Stimulated activated CD8-positive, alpha-beta memory T cell treated with anti-CD3 and anti-CD28 coated beads, Interleukin-15, amount 100 ng/mL, for 24 hours (primary cell): ENCODE data around the gene ACTN4.

Experiments
- DNase-seq: peaks from one replicate; pipeline ENCODE4 v3.0.0-alpha.2; 2020; ENCODE audit warnings: low read depth

The ACTN4 gene

DNA sequence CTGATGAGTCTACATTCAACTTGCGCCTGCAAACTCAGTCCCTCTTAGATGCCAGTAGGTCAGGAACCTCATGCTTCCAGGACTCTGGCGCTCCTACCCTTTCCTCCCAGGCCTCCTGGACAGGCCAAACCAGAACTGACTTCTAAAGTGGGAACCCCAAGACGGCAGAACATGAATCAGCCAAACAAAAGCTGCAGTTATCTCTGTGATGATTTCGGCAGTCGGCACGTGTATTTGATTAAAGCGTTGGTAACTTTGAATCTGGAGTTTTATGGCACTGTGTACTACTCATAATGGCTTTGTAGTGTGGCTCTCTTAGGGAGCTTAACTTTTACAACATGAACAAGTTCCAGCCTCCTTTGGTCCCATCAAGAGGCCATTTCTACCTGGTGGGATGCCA, 13.7 kb downstream of the ACTN4 start:
- no peak for DNase-seq

DNA sequence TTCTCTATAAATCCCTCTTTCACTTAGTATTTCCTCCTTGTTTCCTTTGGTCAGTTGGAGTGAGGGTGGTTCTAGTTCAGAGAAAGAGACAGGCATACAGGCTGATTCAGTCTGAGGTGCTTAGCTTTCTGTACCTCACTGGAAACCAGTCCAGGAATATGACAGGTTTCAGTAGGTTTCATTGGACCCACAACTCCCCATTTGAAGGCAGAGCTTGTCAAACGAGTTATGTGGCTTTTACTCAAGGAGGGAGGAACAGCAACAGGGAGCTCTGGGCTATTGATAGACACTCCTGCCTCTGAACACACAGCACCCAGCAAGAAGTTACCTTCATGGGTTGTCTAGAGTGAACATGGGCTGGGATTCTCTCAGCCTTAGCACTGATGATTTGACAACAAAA, 14.5 kb downstream of the ACTN4 start:
- DNase-seq: no peak

DNA sequence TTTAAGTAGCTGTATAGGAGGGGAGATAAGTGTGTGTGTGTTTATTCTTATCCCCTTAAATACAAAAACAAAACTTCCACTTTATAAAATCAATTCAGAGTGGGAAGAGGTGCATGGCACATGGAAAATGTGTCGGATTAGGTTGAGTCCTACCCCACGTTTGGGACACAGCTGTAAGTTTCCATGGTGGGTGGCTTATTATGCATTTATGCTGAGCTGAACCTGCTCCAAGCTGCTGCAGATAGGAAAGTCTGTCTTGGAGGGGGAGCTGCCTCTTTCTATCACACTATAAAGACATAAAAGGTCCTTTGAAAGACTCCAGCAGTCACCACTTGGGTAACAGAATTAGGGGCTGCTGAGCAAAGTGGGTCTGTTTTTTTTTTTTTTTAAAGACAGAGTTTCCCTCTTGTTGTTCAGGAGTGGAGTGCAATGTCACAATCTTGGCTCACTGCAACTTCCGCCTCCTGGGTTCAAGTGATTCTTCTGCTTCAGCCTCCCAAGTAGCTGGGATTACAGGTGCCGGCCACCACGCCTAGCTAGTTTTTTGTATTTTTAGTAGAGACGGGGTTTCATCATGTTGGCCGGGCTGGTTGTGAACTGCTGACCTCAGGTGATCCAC, 15.2 kb downstream of the ACTN4 start:
- DNase-seq: no peak

DNA sequence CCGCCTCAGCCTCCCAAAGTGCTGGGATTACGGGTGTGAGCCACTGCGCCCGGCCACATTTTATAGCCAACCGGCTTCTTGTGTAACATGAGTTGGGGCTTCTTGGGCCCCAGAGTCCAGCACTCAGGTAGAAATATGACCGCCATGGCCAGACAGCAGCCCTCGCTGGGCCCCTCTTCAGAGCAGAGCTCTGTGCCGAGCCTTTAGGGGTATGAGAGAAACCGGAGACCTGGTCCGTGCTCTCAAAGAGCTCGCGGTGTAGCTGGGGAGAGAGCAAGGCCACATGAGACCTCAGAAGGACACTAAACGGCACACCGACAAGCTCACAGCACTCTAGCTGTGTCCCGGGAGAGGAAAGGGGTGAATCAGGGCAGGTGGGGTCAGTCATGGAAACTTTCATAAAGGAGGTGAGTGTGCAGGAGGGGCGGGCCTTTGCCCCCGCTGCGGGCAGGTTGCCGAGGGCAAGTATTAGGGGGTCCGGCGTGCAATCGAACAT, 15.8 kb downstream of the ACTN4 start:
- DNase-seq: no peak

DNA sequence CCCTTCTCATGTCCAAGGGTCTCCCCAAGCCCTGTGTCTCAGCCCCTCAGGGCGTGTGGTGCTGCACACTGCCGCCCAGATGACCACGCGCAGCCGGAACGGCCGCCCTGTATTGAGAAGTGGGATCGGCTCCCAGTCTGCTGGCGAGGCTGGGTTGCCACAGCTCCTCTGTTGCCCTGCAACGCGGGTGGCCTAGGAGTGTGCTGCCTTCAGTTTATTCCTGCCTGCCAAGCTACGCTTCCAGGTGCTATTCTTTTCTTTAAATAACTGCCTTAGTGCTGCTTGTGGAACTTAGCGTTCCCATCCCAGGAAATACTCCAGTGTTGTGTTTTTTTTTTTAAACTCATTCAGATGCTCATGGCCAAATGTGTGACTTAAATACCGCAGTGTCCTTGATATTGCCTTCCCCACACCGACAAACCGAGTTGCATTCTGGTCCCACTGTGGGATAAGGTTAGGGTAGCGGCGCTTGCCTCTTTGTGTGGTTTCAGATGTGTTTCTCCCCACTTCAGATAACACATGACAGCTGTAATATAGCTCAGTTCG, 16.6 kb downstream of the ACTN4 start:
- no peak for DNase-seq

DNA sequence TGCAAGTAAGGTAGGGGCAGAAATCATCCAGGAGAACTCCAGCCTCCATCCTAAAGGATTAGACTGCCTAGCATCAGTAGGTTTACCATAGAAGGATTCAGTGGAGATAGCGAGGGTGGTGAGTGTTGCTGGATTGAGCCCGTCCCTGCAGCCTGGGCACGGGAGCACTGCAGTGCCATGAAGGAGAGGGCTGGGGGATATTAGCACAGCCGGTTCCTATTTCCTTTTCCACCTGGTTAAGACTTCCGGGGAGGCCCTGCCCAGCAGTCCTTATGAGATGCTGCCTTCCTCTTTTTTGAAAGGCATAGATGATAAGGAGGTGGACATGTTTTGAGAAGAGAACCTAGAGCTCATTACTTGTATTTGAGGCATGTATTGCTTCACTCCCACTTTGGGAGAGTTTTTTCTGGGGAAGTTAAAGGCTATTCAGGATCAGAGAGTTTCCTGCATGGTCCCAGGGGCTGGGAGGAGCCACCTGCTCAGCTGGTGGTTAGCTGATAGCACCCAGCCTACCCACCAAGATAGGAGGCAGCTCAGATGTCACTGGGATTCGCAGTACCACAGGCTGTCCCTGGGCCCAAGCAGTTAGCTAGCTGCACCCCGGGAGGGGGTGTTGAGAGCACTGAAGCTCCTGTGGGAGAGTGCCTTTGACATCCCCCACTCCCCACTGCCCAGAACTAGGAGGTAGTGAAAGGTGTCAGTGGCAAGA, 17.2 kb downstream of the ACTN4 start:
- no peak for DNase-seq

DNA sequence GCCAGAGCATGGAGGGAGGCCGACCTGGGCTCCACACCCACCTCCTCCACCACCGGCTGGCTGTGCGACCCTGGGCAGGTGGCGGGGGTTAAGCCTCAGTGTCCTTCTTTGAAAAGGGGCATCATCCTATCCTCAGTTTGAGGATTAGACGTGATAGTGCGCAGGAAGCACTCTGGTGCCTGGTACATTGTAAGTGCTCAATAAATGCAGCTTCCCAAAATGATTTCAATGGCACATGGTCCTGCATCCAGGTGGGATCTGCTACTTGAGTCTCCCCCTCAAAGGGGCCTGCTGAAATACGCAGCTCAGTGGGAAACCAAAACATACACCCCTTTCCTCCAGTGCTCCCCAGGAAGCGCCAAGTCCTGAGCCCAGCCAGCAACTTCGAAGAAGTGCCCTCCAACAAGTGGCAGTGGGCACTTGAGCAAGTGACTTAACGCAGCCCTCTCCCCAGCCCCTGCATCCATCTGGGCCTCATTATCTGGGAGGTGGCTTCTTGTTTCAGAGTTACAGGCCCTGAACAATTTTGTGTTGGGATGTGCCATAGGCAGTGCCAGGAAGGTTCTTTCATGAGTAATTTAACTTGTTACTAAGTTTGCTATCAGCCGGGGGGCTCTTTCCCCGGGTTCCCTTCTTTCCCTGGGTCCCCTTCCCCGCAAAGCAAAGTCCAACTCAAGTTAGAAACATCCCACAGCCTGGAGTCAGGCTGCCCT, 17.9 kb downstream of the ACTN4 start:
- no peak for DNase-seq

DNA sequence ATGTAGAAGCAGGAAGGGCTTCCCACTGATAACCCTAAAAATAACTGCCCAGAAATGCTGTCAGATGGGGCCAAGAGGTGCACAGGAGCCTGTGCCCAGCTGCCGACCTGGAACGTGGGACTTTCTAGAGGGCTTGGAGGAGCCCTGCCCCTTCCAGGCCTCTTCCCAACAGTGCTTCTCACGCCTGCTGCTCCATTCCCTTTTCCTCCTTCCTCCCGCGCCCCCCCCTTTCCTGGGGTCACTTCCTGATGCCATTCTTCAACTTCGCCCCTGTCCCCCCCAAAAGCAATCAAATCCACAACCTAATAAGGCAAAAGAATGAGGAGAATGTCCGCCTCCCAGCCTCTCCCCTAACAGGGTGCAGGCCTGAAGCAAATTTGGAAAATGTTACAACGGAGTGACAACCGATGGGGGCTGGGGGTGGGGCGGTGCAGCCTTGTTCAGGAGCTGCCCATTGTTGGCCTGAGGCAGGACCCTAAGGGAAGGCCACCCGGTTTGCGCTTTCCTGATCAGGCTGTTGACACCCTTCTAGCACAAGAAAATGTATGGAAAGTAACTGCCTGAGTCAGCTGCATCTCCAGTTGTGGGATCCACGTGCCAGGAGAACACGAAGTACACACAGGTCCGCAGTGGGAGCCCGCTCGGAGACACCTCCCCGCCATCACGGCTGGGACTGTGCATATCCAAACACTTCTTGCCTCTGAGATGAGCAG, 18.7 kb downstream of the ACTN4 start:
- DNase-seq: no peak

DNA sequence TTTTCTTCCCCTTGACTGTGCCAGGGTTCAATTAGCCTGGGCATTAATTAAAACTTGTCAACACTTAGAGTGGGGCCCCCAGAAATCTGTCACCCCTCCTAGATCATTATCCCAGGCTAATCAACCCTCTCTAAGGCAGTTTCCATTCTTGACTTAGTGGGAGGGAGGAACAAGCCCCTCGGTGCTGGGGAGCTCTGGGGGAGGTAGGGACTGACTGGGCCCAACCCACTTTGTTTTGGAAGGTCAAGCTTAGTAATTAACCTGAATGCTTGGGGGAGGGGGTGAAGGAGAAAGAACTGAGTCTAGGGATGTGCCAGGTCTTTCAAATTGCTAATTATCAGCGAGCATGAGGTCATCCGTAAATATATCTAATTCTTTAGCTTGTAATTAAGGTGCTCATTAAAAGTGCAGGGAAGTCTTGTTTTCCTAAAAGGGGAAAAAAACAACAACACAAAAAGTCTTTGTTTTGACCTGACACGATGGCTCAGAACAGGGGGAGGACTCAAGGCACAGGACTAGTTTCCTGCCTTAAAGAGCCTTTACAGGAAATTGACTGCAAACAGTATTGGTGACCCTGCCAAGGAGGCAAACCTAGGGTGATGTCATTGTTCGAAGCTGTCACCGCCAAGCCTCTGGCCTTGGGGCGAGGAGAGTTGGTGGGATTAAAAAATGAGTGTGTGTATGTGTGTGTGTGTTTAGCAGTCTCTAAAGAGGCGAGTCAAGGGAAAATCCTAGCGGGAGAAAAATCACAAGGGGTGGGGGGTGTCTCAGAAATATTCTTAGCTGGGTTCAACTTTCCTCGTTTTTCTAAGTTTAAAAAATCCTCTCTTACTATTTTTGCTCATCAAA, 19.4 kb downstream of the ACTN4 start:
- no peak for DNase-seq

DNA sequence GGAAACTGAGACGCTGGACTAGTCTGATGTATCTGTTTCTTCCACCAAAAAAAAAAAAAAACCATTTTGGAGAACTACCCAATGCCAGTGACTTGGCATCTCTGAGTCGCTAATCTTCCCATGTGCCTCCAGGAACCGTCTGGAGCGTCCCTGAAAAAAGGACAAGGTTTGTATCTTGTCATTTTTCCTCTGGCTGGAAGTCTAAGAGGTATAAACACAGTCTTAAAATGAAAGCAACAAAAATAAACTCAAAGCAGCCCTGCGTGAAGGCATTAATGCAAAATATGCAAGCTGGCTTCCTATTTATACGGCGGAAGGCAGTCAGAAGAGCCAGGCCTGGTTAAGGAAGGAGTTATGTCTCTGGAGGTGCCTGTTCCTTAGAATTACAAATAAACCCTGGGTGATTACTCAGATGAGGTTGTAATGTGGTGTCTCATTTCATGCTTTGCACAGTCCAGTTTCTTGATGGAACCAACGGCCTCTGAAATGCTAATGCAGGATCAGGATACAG, 20.3 kb downstream of the ACTN4 start:
- no peak for DNase-seq

DNA sequence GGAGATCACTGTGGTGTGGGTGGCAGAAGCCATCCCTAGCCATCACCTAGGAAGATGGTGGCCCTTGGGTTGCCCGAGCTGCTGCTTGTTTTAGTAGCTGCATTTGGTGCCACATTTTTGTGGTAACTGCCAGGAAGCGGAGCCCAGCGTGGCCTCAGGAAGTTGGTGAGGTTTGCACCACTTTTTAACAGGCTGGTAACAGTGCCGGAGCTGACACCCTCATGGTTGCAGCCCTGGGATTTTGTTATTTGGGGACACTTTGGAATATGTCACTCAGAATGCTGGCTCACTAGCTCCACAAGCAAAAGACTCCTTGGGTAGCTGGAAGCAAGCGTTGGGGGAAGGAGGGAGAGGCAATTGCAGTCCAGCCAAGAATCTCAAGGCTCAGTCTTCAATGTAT, 22.1 kb downstream of the ACTN4 start:
- no peak for DNase-seq

DNA sequence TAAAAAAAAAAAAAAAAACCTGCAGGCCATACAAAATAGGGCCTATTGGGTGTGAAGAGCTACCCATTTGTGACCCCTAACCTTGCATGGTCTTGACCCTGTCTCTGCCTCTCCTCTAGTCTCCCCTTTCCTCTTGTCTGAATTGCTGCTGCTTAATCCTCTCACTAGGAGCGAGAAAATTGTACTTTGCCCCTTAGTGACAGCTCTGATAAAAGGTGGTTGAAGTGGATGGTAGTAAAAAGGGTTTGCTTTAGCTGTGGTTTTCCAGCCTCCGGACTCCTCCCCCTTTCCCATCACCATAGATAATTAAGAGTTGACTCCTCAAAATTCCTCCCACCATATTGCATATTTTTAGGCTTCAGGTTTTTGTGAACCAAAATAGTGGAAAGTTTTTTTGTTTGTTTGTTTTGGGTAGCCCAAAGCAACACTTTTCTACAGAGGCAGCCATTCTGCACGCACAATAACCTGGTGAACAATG, 23.5 kb downstream of the ACTN4 start:
- no peak for DNase-seq

DNA sequence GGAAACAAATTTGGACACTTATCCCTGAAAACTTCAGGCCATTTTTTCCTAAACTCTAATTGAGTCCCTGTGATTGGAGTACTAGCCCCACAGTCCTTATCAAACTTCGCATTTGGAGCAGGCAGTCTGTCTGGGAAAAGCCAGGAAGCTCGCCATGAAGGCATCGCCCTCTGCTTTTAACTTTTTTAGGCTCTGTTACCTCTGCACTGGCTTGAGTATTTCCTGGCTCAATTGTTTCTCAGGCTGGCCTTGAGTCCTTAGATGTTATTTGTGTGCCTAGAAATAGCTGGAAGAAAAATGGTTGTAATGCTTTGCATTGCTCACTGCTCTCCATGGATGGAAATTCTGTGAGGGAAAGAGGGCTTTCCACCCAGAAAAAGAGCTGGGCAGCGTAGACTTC, 24.2 kb downstream of the ACTN4 start:
- no peak for DNase-seq

DNA sequence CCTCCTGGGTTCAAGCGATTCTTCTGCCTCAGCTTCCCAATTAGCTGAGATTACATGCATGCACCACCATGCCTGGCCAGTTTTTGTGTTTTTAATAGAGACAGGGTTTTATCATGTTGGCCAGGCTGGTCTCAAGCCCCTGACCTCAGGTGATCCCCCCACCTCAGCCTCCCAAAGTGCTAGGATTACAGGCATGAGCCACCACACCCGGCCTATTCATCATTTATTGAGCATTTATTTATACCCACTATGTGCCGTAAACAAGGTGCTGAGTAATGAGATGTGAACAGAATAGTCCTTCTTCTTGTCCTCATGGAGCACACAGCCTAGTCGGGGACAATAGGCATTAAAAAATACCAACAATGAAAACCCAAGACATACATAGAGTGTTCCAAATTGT, 25.6 kb downstream of the ACTN4 start:
- DNase-seq: no peak

DNA sequence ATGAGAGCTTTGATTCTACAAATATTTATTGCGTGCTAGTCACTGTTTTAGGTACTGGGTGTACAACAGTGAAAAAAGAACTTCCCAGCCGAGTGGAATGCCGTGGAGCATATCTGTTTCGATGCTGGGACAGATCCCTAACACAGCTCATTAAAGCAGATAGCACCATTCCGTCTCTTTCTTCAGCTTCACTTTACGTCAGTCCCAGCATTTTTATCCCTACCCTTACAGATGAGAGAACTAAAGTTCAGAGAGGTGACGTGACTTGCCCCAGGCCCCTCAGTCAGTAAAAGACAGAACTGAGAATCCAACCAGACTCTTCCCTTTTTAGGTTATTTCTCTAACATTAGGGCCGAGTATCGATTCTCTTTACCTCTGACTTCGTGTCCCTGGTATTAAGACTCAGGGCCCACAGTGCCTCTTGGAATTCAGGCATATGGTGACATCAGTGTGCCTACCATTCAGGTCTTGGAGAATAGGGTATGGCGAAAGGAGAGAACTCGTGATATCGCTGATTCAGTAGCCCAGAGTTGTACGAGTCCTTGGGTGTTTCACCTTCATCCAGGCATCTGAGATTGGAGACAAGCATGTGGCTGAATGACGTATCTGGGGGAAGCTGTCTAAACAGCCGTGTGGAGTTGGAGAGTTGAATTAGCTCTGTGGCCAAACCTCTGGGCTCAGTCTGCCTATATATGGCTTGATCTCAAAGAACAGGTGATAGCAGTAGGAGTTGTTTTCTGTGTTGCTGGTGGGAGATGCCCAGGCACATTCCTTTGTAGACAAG, 27.1 kb downstream of the ACTN4 start:
- DNase-seq: no peak

DNA sequence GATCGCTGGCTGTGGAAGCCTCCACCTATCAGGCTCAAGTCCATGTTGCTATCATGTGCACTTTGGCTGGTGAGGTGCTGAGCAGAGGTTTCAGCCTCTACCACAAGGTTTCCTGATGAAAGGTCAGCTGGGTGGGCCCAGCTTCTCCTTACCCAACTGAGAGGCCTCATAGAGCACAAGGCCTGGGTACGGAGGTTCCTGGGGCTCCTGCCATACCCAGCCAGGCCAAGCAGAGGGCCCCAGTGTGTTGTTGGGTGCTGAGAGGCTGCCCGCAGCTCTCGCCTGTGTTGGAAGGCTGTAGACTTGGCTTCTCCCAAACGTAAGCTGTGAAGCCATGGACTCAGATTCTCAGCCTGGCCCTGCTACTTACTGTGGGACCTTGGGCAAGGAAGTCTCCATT, 28.2 kb downstream of the ACTN4 start:
- DNase-seq: no peak

DNA sequence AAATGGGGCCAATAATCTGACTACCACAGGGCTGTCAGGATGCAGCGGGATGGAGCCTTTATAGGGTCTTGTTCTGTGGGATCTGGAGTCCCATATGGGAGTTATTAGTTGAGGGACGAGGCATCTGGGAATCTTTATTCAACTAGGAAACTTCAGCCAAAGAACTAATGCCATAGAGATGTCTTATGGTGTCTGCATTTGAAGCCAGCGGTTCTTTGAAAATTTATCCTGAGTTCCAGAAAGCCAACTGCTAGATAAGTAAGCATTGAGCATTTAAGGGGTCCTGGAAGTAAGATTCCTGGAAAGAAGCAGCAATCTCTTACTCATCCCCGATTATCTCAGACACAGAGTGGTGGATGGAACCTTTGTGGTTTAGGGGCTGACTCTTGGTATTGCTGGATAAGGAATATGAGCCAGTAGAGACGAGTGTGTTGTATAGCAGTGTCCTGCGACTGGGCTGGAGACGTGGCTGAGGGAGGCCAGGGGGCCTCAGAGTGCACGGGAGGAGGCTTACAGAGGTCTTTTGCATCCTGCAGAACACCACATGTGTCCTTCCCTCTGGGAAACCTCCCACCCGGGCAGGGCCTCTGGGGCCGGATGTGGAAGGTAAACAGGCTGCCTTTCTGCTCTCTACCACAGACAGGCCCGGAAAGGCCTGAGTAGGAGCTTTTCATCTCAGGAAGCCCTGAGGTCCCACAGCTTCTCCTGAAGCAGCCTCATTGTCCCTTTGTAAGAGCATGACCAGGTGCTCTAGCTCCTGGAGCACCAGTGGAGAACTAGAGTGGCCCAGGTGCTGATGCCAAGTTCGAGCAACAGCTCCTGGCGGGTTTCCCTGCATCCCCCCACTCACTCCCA, 28.8 kb downstream of the ACTN4 start:
- no peak for DNase-seq

DNA sequence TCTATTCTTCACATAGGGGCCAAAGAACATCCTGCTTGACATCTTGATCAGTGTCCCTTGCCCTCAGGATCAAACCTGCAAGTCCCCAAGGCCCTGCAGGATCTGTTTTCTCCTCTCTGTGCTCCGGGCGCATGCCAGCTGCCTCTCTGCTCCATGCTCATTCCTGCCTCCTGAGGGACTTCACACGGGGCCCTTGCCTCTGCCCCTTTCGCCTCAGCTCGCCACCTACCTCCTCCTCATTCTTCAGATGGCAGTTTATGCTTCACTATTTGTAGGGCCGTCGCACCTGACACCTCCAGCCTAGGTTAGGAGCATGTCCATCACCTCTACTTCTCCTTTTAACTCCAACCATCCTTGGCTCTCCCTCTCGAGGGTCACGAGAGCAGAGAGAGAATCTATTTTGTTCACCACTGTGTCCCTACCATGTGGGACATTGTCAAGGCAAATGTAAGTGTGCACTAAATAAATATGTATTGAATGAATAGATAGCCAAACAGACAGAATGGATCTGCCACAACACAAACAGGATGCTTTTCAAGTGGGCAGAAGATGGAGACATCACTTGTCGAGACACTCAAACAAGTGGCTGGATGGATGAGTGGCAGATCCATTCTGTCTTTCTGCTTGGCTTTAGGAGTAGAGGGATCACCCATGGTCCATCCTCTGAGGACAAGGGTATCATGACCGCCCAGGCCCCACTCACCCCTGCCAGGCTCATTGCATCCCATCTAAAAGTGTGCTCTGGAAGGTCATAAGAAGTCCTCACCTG, 29.6 kb downstream of the ACTN4 start:
- DNase-seq: no peak
